ENCODE data around the gene USP48. TPM values are rescaled to one million over a fixed set of nuclear protein-coding genes. Genes with fewer than 3 reads are reported as not detected.

Gene USP48
- total RNA-seq, 4 donors from 2014 or later = 23.1 to 92.5 (median 64.4) TPM

DNA sequence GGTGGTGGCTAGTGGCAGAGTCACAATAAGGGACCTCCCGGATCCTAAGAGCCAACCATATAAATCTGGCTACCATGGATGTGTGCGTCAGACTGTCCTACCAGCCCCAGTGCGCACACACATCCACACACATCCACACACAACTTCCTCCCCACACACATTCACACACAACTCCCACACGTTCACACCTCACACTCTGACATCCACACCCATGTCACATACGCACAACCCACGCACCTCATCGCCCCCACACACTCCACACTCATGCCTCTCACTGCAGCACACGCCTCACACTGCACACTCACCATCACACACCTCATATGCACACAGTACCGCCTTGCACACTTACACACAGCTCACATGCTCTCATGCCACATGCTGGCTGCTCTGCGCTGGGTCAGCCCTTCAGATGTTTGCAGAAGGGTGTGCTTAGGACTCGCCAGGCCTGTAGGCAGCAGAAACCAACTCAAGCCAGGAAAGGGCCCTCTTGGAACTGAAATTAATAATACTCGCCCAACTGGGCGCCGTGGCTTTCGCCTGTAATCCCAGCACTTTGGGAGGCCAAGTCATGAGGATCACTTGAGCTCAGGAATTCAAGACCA lies 32.1 kb upstream of the USP48 start:
- Histone ChIP-seq H3K27ac (no peak overlapping the region), H3K27me3 (peaks cover 0 to 10% of the 10 kb centered on the region in 2 donors), H3K36me3 (no peaks in the 10 kb centered on the region), H3K9me3 (no peaks in the 10 kb centered on the region), H3K4me3 (no peak overlapping the region), H3K4me1 (peaks cover 0 to 4% of the 10 kb centered on the region in 2 donors)
- intact Hi-C loops (cut with DNase I; ENCODE audit: low total_unique reads) = no loop called here
- TF ChIP-seq, protein P1, sequence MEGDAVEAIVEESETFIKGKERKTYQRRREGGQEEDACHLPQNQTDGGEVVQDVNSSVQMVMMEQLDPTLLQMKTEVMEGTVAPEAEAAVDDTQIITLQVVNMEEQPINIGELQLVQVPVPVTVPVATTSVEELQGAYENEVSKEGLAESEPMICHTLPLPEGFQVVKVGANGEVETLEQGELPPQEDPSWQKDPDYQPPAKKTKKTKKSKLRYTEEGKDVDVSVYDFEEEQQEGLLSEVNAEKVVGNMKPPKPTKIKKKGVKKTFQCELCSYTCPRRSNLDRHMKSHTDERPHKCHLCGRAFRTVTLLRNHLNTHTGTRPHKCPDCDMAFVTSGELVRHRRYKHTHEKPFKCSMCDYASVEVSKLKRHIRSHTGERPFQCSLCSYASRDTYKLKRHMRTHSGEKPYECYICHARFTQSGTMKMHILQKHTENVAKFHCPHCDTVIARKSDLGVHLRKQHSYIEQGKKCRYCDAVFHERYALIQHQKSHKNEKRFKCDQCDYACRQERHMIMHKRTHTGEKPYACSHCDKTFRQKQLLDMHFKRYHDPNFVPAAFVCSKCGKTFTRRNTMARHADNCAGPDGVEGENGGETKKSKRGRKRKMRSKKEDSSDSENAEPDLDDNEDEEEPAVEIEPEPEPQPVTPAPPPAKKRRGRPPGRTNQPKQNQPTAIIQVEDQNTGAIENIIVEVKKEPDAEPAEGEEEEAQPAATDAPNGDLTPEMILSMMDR (IDR thresholded peaks at IDR 0.05) = no peak
- no peak for TF ChIP-seq POLR2A (IDR thresholded peaks at IDR 0.05)
- DNase-seq = no peak

DNA sequence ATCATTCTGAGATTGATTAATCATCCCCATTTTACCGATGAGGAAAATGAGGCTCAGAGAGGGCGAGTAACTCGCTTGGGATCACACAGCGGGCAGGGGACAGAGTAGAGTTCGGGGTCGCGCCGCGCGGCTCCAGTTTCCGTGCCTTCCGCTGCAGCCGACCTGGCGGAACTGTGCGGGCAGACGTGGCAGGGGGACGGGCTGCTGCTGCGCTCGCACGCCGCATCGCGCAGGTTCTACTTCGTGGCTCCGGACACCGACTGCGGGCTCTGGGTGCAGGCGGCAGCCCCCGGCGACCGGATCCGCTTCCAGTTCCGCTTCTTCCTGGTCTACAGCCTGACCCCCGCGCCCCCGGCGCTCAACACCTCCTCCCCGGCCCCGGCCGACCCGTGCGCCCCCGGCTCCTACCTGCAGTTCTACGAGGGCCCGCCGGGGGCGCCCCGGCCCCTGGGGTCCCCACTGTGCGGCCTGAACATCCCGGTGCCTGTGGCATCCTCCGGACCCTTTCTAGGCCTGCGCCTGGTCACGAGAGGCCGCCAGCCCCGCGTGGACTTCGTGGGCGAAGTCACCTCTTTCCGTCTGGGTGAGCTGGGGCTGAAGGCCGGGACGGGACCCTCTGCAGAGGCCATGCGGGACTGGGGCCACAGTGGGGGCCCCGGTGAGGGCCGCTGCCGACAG lies 31.4 kb upstream of the USP48 start:
- no peak for TF ChIP-seq POLR2A (IDR thresholded peaks at IDR 0.05)
- TF ChIP-seq, protein P1 (IDR thresholded peaks at IDR 0.05) = peak in 3 of 4 experiments; percentile 27 to 48 (median 36)
- Histone ChIP-seq H3K9me3 (no peaks in the 10 kb centered on the region), H3K27ac (no peak overlapping the region), H3K27me3 (peaks cover 0 to 10% of the 10 kb centered on the region in 2 donors), H3K4me1 (peaks cover 0 to 4% of the 10 kb centered on the region in 2 donors), H3K4me3 (no peak overlapping the region), H3K36me3 (no peaks in the 10 kb centered on the region)
- intact Hi-C loops (cut with DNase I; ENCODE audit: low total_unique reads) = no loop called here
- DNase-seq = no peak

DNA sequence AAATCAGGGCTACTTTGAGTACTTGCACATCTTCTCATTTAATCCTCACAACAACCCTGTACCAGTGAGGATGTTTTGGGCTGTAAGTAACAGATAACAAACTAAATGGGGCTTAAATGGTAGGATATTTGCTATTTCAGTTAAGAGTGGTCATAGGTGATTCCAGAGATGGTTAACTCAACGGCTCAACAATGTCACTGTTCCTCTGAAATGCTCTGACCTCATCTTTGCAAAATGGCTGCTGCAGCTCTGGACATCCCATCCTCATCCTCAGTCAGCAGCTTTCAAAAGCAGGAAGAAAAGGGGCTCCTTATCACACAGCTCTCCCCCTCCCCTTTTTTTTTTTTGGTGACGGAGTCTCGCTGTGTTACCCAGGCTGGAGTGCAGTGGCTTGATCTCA lies 30.6 kb upstream of the USP48 start:
- Histone ChIP-seq H3K4me3 (no peak overlapping the region), H3K36me3 (no peaks in the 10 kb centered on the region), H3K27ac (no peak overlapping the region), H3K9me3 (no peaks in the 10 kb centered on the region), H3K4me1 (peaks cover 0 to 4% of the 10 kb centered on the region in 2 donors), H3K27me3 (peaks cover 0 to 10% of the 10 kb centered on the region in 2 donors)
- DNase-seq = no peak
- TF ChIP-seq, protein P1 (IDR thresholded peaks at IDR 0.05) = no peak
- no peak for TF ChIP-seq POLR2A (IDR thresholded peaks at IDR 0.05)
- intact Hi-C loops (cut with DNase I; ENCODE audit: low total_unique reads) = no loop called here

DNA sequence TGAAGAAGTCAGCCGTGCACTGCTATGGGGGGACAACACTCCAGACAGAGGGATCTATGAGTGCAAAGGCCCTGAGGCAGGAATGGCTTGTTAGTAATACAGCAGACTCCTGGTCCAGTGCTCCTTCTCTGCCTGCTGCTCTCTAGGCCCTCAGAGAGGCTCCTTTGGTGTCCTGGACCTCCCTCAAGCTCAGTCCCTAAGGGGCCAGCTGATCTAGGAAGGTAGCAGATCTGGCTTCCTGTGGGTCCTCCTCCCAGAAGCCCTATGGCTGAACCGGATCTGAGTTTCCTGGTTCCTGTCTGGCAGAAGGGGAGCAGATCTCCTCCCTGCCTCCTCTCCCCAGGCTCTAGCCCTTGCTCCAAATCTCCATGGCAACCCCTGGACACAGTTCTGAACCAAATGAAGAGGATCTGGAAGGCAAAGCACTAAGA lies 28.9 kb upstream of the USP48 start, which contains the start of gene LDLRAD2:
LDLRAD2 (plus strand) TSS at position 391 of the 431 bp plus-strand sequence. CDS start 187 bp downstream, outside the sequence.
- no peak for DNase-seq
- no peaks in the 10 kb centered on the region for H3K36me3 ChIP-seq
- peaks cover 0 to 10% of the 10 kb centered on the region in 2 donors for H3K27me3 ChIP-seq
- H3K4me1 ChIP-seq = peaks cover 0 to 4% of the 10 kb centered on the region in 2 donors
- H3K9me3 ChIP-seq = no peaks in the 10 kb centered on the region
- TF ChIP-seq POLR2A (IDR thresholded peaks at IDR 0.05) = no peak
- TF ChIP-seq, protein P1 (IDR thresholded peaks at IDR 0.05) = no peak
- no peak within 1 kb of the TSS for H3K4me3 ChIP-seq
- no peak within 1 kb of the TSS for H3K27ac ChIP-seq
- intact Hi-C loops (cut with DNase I; ENCODE audit: low total_unique reads) = no loop called here

DNA sequence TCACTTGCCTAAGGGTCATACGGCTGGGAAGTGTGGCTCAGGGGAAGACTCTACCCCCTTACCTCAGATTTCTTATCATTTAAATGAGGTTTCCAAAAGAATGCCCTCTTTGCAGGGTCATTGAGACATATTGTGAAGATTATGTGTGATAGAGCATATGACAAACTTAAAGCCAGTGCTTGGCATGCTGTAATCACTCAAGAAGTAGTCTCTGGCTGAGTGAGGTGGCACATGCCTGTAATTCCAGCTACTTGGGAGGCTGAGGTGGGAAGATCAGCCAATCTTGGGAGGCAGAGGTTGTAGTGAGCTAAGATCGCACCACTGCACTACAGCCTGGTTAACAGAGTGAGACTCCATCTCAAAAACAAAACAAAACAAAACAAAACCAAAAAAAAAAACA lies 21.6 kb upstream of the USP48 start:
- H3K9me3 ChIP-seq = no peaks in the 10 kb centered on the region
- intact Hi-C loops (cut with DNase I; ENCODE audit: low total_unique reads) = no loop called here
- TF ChIP-seq POLR2A (IDR thresholded peaks at IDR 0.05) = no peak
- TF ChIP-seq, protein P1 (IDR thresholded peaks at IDR 0.05) = no peak

More for the DNA sequence above, 21.6 kb upstream of the USP48 start:
- Histone ChIP-seq H3K4me1 (no peaks in the 10 kb centered on the region), H3K27me3 (no peaks in the 10 kb centered on the region), H3K36me3 (no peaks in the 10 kb centered on the region), H3K27ac (no peak overlapping the region), H3K4me3 (no peak overlapping the region)
- no peak for DNase-seq
